NK-92 (cell line): Measurements from ENCODE around the gene DNAH10.
"Not testable (repeated sequence)": the region's sequence is repeated elsewhere in the genome, so short reads cannot be mapped to it uniquely, and the experiment has no call there.

Experiments
- DNase-seq: peaks from one replicate; lab custom pipeline; 2025; ENCODE audit not compliant: unreplicated experiment; lab: John Stamatoyannopoulos, UW

Gene DNAH10

GRCh38 chr12:123748161-123748560, 13.9 kb upstream of the DNAH10 start:
- DNase-seq: no peak

GRCh38 chr12:123748661-123749060, 13.4 kb upstream of the DNAH10 start:
- no peak for DNase-seq

GRCh38 chr12:123749355-123749754, 12.7 kb upstream of the DNAH10 start:
- DNase-seq: no peak

- DNase-seq: no peak
Observed at GRCh38 chr12:123750159-123750656, 11.9 kb upstream of the DNAH10 start.

GRCh38 chr12:123752046-123752445, 10.1 kb upstream of the DNAH10 start:
- DNase-seq: no peak

- DNase-seq: no peak
Observed at GRCh38 chr12:123754041-123754772, 7.9 kb upstream of the DNAH10 start.

- DNase-seq: no peak
Observed at GRCh38 chr12:123757561-123757960, 4.5 kb upstream of the DNAH10 start.

GRCh38 chr12:123760267-123760938, 1.7 kb upstream of the DNAH10 start:
- no peak for DNase-seq

GRCh38 chr12:123762715-123763052, 583 bp downstream of the DNAH10 start:
- no peak for DNase-seq

GRCh38 chr12:123763093-123763492, 992 bp downstream of the DNAH10 start:
- no peak for DNase-seq

- DNase-seq: no peak
Observed at GRCh38 chr12:123764109-123764508, 2.0 kb downstream of the DNAH10 start.

GRCh38 chr12:123765504-123766035, 3.5 kb downstream of the DNAH10 start:
- no peak for DNase-seq

- DNase-seq: no peak
Observed at GRCh38 chr12:123767613-123768012, 5.5 kb downstream of the DNAH10 start.

- no peak for DNase-seq
Observed at GRCh38 chr12:123771261-123771660, 9.2 kb downstream of the DNAH10 start.

GRCh38 chr12:123772074-123772473, 10.0 kb downstream of the DNAH10 start:
- DNase-seq: no peak

- no peak for DNase-seq
Observed at GRCh38 chr12:123773375-123773774, 11.3 kb downstream of the DNAH10 start.

GRCh38 chr12:123779551-123779950, 17.4 kb downstream of the DNAH10 start:
- no peak for DNase-seq

GRCh38 chr12:123782997-123783792, 21.1 kb downstream of the DNAH10 start:
- DNase-seq: no peak

- DNase-seq: no peak
Observed at GRCh38 chr12:123787466-123787865, 25.4 kb downstream of the DNAH10 start.

- no peak for DNase-seq
Observed at GRCh38 chr12:123788541-123788940, 26.4 kb downstream of the DNAH10 start.

- not testable (repeated sequence) for DNase-seq
Observed at GRCh38 chr12:123789422-123789821, 27.3 kb downstream of the DNAH10 start.
